ENCODE results near the gene IRF2BP2.
"Not testable (repeated sequence)": the region's sequence is repeated elsewhere in the genome, so short reads cannot be mapped to it uniquely, and the experiment has no call there.

Gene IRF2BP2

GRCh38 chr1:234600418-234601281 lies 9.3 kb downstream of the IRF2BP2 start:
- DNase-seq: no peak

GRCh38 chr1:234599617-234600417 lies 10.2 kb downstream of the IRF2BP2 start:
- DNase-seq: peak; percentile 68 to 80

GRCh38 chr1:234598974-234599616 lies 10.9 kb downstream of the IRF2BP2 start:
- DNase-seq: peak in 1 of 2 donors; percentile 54

GRCh38 chr1:234597894-234598293 lies 12.1 kb downstream of the IRF2BP2 start:
- DNase-seq: peak; percentile 54 to 71

- DNase-seq: no peak
Observed at GRCh38 chr1:234595899-234596298, 14.1 kb downstream of the IRF2BP2 start.

- not testable (repeated sequence) for DNase-seq
Observed at GRCh38 chr1:234594575-234594974, 15.4 kb downstream of the IRF2BP2 start.

GRCh38 chr1:234593771-234594504 lies 16.0 kb downstream of the IRF2BP2 start:
- DNase-seq: no peak

GRCh38 chr1:234593109-234593508 lies 16.9 kb downstream of the IRF2BP2 start:
- DNase-seq: no peak

- DNase-seq: no peak
Observed at GRCh38 chr1:234592240-234592639, 17.7 kb downstream of the IRF2BP2 start.

- DNase-seq: no peak
Observed at GRCh38 chr1:234591131-234591530, 18.8 kb downstream of the IRF2BP2 start.

GRCh38 chr1:234589854-234590620 lies 19.9 kb downstream of the IRF2BP2 start:
- no peak for DNase-seq

- no peak for DNase-seq
Observed at GRCh38 chr1:234589064-234589800, 20.7 kb downstream of the IRF2BP2 start.

GRCh38 chr1:234588386-234588785 lies 21.6 kb downstream of the IRF2BP2 start:
- DNase-seq: no peak

- DNase-seq: peak; percentile 15 to 22
Observed at GRCh38 chr1:234586892-234587485, 23.0 kb downstream of the IRF2BP2 start.

- no peak for DNase-seq
Observed at GRCh38 chr1:234586304-234586703, 23.7 kb downstream of the IRF2BP2 start.

GRCh38 chr1:234585330-234586055 lies 24.5 kb downstream of the IRF2BP2 start:
- no peak for DNase-seq

- no peak for DNase-seq
Observed at GRCh38 chr1:234584926-234585325, 25.1 kb downstream of the IRF2BP2 start.

GRCh38 chr1:234584420-234584805 lies 25.6 kb downstream of the IRF2BP2 start:
- DNase-seq: no peak

GRCh38 chr1:234583755-234584419 lies 26.1 kb downstream of the IRF2BP2 start:
- peak in 1 of 2 donors; percentile 64 for DNase-seq

All from inflammatory macrophage treated with lipopolysaccharide for 1 hour (primary cell).